Upper lobe of left lung (tissue), 6 donors: Measurements from ENCODE around the gene ZNF407. TPM values are rescaled to one million over a fixed set of nuclear protein-coding genes. Genes with fewer than 3 reads are reported as not detected.

Experiments used
- ATAC-seq, 2 donors: fragments of 200-7000 bp; cut with Tn5 transposase; one replicate each; pipeline ENCODE4 v1.9.1; 2022; ENCODE audit warnings: mild to moderate bottlenecking in 2 of 2, moderate library complexity in 2 of 2; ENCODE audit not compliant: low FRiP score in 2 of 2
- DNase-seq, 2 donors: peaks; one replicate each; pipeline ENCODE4 v3.0.0-alpha.2; 2019 to 2020
- H3K27ac ChIP-seq, 4 donors: fragments of 200-600 bp; sonication (generic); one replicate each; pipeline ENCODE4 v1.5.1; 2016 to 2019
- H3K27me3 ChIP-seq, 4 donors: fragments of 200-600 bp; sonication (generic); one replicate each; pipeline ENCODE4 v1.5.1; 2017 to 2019
- H3K36me3 ChIP-seq, 4 donors: fragments of 200-600 bp; sonication (generic); one replicate each; pipeline ENCODE4 v1.5.1; 2016 to 2019
- H3K4me1 ChIP-seq, 4 donors: fragments of 200-600 bp; sonication (generic); one replicate each; pipeline ENCODE4 v1.5.1; 2018 to 2019
- H3K4me3 ChIP-seq, 4 donors: fragments of 200-600 bp; sonication (generic); one replicate each; pipeline ENCODE4 v1.5.1; 2017 to 2019; ENCODE audit warnings: mild to moderate bottlenecking in 2 of 4, moderate library complexity in 1 of 4
- H3K9me3 ChIP-seq, 4 donors: fragments of 200-600 bp; sonication (generic); one replicate each; pipeline ENCODE4 v1.5.1; 2018 to 2019
- CTCF ChIP-seq, 6 experiments: fragments of 450-650 bp in 4 of 6; fragments of 200-600 bp in 2 of 6; sonication (generic) in 2 of 6; IDR thresholded peaks; one replicate each; pipeline ENCODE4 v1.5.1; 2016 to 2019; ENCODE audit warnings: antibody characterized with exemption in 6 of 6
- EP300 ChIP-seq, 4 donors: sonication (generic); formaldehyde crosslinking; IDR thresholded peaks; one replicate each; pipeline ENCODE4 v1.5.1; 2017; ENCODE audit warnings: antibody characterized with exemption in 4 of 4, control low read depth in 2 of 4
- POLR2A ChIP-seq, 4 donors: fragments of 450-650 bp; IDR thresholded peaks; one replicate each; pipeline ENCODE4 v1.5.1; 2016 to 2017; ENCODE audit warnings: antibody characterized with exemption in 4 of 4, mild to moderate bottlenecking in 2 of 4
- POLR2AphosphoS5 ChIP-seq, 2 donors: sonication (generic); formaldehyde crosslinking; IDR thresholded peaks; one replicate each; pipeline ENCODE4 v1.5.1; 2017; ENCODE audit warnings: antibody characterized with exemption in 2 of 2
- WGBS, 2 donors: methylation state at CpG; one replicate each; pipeline ENCODE4 v1.1.5; 2017 to 2018; 5-methylcytosine and 5-hydroxymethylcytosine counted together
- total RNA-seq, 6 donors: library from RNA; depleted of rRNA in 4 of 6; stranded (reverse); fragments of >200 nt in 4 of 6; gene quantifications; one replicate each; pipeline versions ENCODE4 v1.1.0 to v1.2.1, GENCODE V29; 2016 to 2021
- donor health status: DM: no; HTN: no; CAD: no; lungs with moderate emphysema.
- donor health status: DM: no; HTN: yes; CAD: no; lungs with severe emphysema.

Gene ZNF407
- total RNA-seq, 6 donors from 2014 or later = 12.2 to 77.5 (median 17.1) TPM

GRCh38 chr18:74918276-74918790 lies 320.7 kb downstream of the ZNF407 start:
- ATAC-seq = no peak
- 83 to 87% methylated on average over 3 of the region's 3 CpGs for WGBS, 2 donors
- Histone ChIP-seq H3K4me3 (no peak overlapping the region), H3K36me3 (peaks cover 0 to 4% (median 0%) of the 10 kb centered on the region in 4 donors), H3K27ac (no peak overlapping the region), H3K4me1 (peaks cover 0 to 3% (median 0%) of the 10 kb centered on the region in 4 donors), H3K9me3 (no peaks in the 10 kb centered on the region), H3K27me3 (no peaks in the 10 kb centered on the region)
- no peak for DNase-seq
- TF ChIP-seq POLR2A (IDR thresholded peaks at IDR 0.05) (no peak), CTCF (IDR thresholded peaks at IDR 0.05) (no peak), EP300 (IDR thresholded peaks at IDR 0.05) (no peak), POLR2AphosphoS5 (IDR thresholded peaks at IDR 0.05) (no peak)

GRCh38 chr18:74921057-74921820 lies 323.6 kb downstream of the ZNF407 start:
- Histone ChIP-seq H3K36me3 (peaks cover 0 to 4% (median 0%) of the 10 kb centered on the region in 4 donors), H3K4me3 (no peak overlapping the region), H3K27ac (no peak overlapping the region), H3K27me3 (no peaks in the 10 kb centered on the region), H3K9me3 (no peaks in the 10 kb centered on the region), H3K4me1 (peaks cover 0 to 3% (median 0%) of the 10 kb centered on the region in 4 donors)
- ATAC-seq = no peak
- DNase-seq = no peak
- WGBS, 2 donors = 91 to 92% methylated on average over 13 of the region's 13 CpGs
- TF ChIP-seq POLR2AphosphoS5 (IDR thresholded peaks at IDR 0.05) (no peak), CTCF (IDR thresholded peaks at IDR 0.05) (no peak), POLR2A (IDR thresholded peaks at IDR 0.05) (no peak), EP300 (IDR thresholded peaks at IDR 0.05) (no peak)

GRCh38 chr18:74926051-74926450 lies 328.4 kb downstream of the ZNF407 start:
- Histone ChIP-seq H3K4me3 (no peak overlapping the region), H3K9me3 (no peaks in the 10 kb centered on the region), H3K27ac (no peak overlapping the region), H3K27me3 (no peaks in the 10 kb centered on the region), H3K36me3 (peaks cover 0 to 4% (median 0%) of the 10 kb centered on the region in 4 donors), H3K4me1 (no peaks in the 10 kb centered on the region)
- TF ChIP-seq POLR2AphosphoS5 (IDR thresholded peaks at IDR 0.05) (no peak), EP300 (IDR thresholded peaks at IDR 0.05) (no peak), CTCF (IDR thresholded peaks at IDR 0.05) (no peak), POLR2A (IDR thresholded peaks at IDR 0.05) (no peak)
- WGBS, 2 donors = 89 to 93% methylated on average over 2 of the region's 2 CpGs
- ATAC-seq = no peak
- DNase-seq = no peak

- Histone ChIP-seq H3K4me1 (no peaks in the 10 kb centered on the region), H3K4me3 (no peak overlapping the region), H3K27ac (no peak overlapping the region), H3K27me3 (no peaks in the 10 kb centered on the region), H3K9me3 (no peaks in the 10 kb centered on the region), H3K36me3 (peaks cover 0 to 5% (median 0%) of the 10 kb centered on the region in 4 donors)
- ATAC-seq (no peak), DNase-seq (no peak)
- WGBS, 2 donors = 95 to 98% methylated on average over 4 of the region's 4 CpGs
- no peak for TF ChIP-seq EP300 (IDR thresholded peaks at IDR 0.05)
- no peak for TF ChIP-seq CTCF (IDR thresholded peaks at IDR 0.05)
- no peak for TF ChIP-seq POLR2A (IDR thresholded peaks at IDR 0.05)
- no peak for TF ChIP-seq POLR2AphosphoS5 (IDR thresholded peaks at IDR 0.05)
Observed at GRCh38 chr18:74928194-74928968, 330.7 kb downstream of the ZNF407 start.
